Measurements from ENCODE around the gene RDH12. TPM values are rescaled to one million over a fixed set of nuclear protein-coding genes. Genes with fewer than 3 reads are reported as not detected.

Gene RDH12
- total RNA-seq, 1 donor from 2014 or later: not detected

Other genes starting within 250 kb of the RDH12 start
- 23.3 and 25.6 TPM in 2 replicates for gene TMEM229B, start 213.2 kb upstream of the RDH12 start, total RNA-seq
- 0.71 and 1.1 TPM in 2 replicates for gene PLEKHH1, start 168.6 kb upstream of the RDH12 start, total RNA-seq
- gene PIGH, start 101.6 kb upstream of the RDH12 start, total RNA-seq: 16.8 and 19.1 TPM in 2 replicates
- gene ARG2, start 82.0 kb upstream of the RDH12 start, total RNA-seq: 1.8 and 2.3 TPM in 2 replicates
- 72.9 and 77.0 TPM in 2 replicates for gene VTI1B, start 27.3 kb upstream of the RDH12 start, total RNA-seq
- gene RDH11, start 6.1 kb upstream of the RDH12 start, total RNA-seq: 42.8 and 47.3 TPM in 2 replicates
- 27.1 and 27.7 TPM in 2 replicates for gene ZFYVE26, start 114.7 kb downstream of the RDH12 start, total RNA-seq
- 21.3 and 24.4 TPM in 2 replicates for gene RAD51B, start 117.9 kb downstream of the RDH12 start, total RNA-seq

Measured in T-helper 1 cell treated with Interleukin-12 subunit alpha and Interleukin-12 subunit beta and Interleukin-4 antibody, amounts not matched to agents 30 ng/mL and 1 ng/mL, for 36 hours (primary cell).